Trophoblast cell (in vitro differentiated cells and primary cell): ENCODE data around the gene RAB36.

Experiments used
- DNase-seq, 2 donors: peaks; one replicate each; pipeline ENCODE4 v3.0.0-alpha.2; 2016
- H2AFZ ChIP-seq: 2 replicates; pipeline ENCODE4 v1.6.1; 2013; ENCODE audit warnings: low read length, moderate library complexity, mild to moderate bottlenecking; ENCODE audit not compliant: insufficient read depth, poor library complexity
- H2AK5ac ChIP-seq: 2 replicates; pipeline ENCODE4 v1.6.1; 2013; ENCODE audit warnings: mild to moderate bottlenecking, low read length
- H2BK120ac ChIP-seq: 2 replicates; pipeline ENCODE4 v1.6.1; 2013; ENCODE audit warnings: low read length, mild to moderate bottlenecking, moderate library complexity; ENCODE audit not compliant: insufficient read depth, poor library complexity
- H2BK12ac ChIP-seq: 2 replicates; pipeline ENCODE4 v1.6.1; 2013; ENCODE audit warnings: mild to moderate bottlenecking, low read length, moderate library complexity
- H2BK5ac ChIP-seq: 2 replicates; pipeline ENCODE4 v1.6.1; 2013; ENCODE audit warnings: low read length, low read depth, moderate library complexity, mild to moderate bottlenecking; ENCODE audit not compliant: poor library complexity
- H3K14ac ChIP-seq: 2 replicates; pipeline ENCODE4 v1.6.1; 2013; ENCODE audit warnings: mild to moderate bottlenecking, low read length
- H3K18ac ChIP-seq: 2 replicates; pipeline ENCODE4 v1.6.1; 2013; ENCODE audit warnings: mild to moderate bottlenecking, low read length
- H3K23ac ChIP-seq: 2 replicates; pipeline ENCODE4 v1.6.1; 2013; ENCODE audit warnings: low read length
- H3K27ac ChIP-seq: 2 replicates; pipeline ENCODE4 v1.5.1; 2013; ENCODE audit warnings: low read depth, mild to moderate bottlenecking, inconsistent platforms, low read length, moderate library complexity
- H3K27me3 ChIP-seq: 2 replicates; pipeline ENCODE4 v1.6.1; 2013; ENCODE audit warnings: inconsistent platforms, mild to moderate bottlenecking, low read length, moderate library complexity; ENCODE audit not compliant: insufficient read depth
- H3K36me3 ChIP-seq, 2 experiments: 1 replicate in 1 of 2; 2 replicates in 1 of 2; pipeline ENCODE4 v1.6.1; 2013; ENCODE audit warnings: low read length in 2 of 2, mild to moderate bottlenecking in 2 of 2, moderate library complexity in 1 of 2; ENCODE audit not compliant: insufficient read depth in 2 of 2, control insufficient read depth in 1 of 2
- H3K4ac ChIP-seq: 2 replicates; pipeline ENCODE4 v1.6.1; 2013; ENCODE audit warnings: low read depth, mild to moderate bottlenecking, low read length, moderate library complexity
- H3K4me1 ChIP-seq, 2 experiments: 1 replicate in 1 of 2; 2 replicates in 1 of 2; pipeline ENCODE4 v1.6.1; 2013; ENCODE audit warnings: low read length in 2 of 2, mild to moderate bottlenecking in 2 of 2, moderate library complexity in 1 of 2; ENCODE audit not compliant: insufficient read depth in 2 of 2, control insufficient read depth in 1 of 2
- H3K4me2 ChIP-seq: 2 replicates; pipeline ENCODE4 v1.6.1; 2013; ENCODE audit warnings: inconsistent platforms, mild to moderate bottlenecking, low read length, moderate library complexity
- H3K4me3 ChIP-seq: 2 replicates; pipeline ENCODE4 v1.5.1; 2013; ENCODE audit warnings: mild to moderate bottlenecking, low read depth, low read length, inconsistent platforms
- H3K79me1 ChIP-seq: one replicate; pipeline ENCODE4 v1.6.1; 2013; ENCODE audit warnings: low read length
- H3K79me2 ChIP-seq: 2 replicates; pipeline ENCODE4 v1.6.1; 2013; ENCODE audit warnings: low read length, mild to moderate bottlenecking; ENCODE audit not compliant: control insufficient read depth, insufficient read depth, poor library complexity
- H3K9ac ChIP-seq: 2 replicates; pipeline ENCODE4 v1.6.1; 2013; ENCODE audit warnings: mild to moderate bottlenecking, low read length
- H3K9me3 ChIP-seq: 2 replicates; pipeline ENCODE4 v1.6.1; 2013; ENCODE audit warnings: low read depth, mild to moderate bottlenecking, control low read depth, inconsistent platforms, low read length; ENCODE audit not compliant: insufficient read depth
- H4K12ac ChIP-seq: 2 replicates; pipeline ENCODE4 v1.6.1; 2013; ENCODE audit warnings: low read depth, mild to moderate bottlenecking, low read length, moderate library complexity
- H4K8ac ChIP-seq: 2 replicates; pipeline ENCODE4 v1.6.1; 2013; ENCODE audit warnings: low read depth, mild to moderate bottlenecking, low read length, moderate library complexity
- H4K91ac ChIP-seq: one replicate; pipeline ENCODE4 v1.6.1; 2013; ENCODE audit warnings: low read depth, mild to moderate bottlenecking, low read length, moderate library complexity
- WGBS: extraction: QIAGEN DNeasy Blood & Tissue Kit; methylation state at CpG from one replicate; pipeline ENCODE4 v1.1.7; 2013; ENCODE audit warnings: missing lambda C conversion rate; ENCODE audit not compliant: insufficient read length, insufficient coverage; ENCODE audit errors: extremely low coverage; 5-methylcytosine and 5-hydroxymethylcytosine counted together

The RAB36 gene

GRCh38 chr22:23122216-23122957, 22.9 kb upstream of the RAB36 start:
- Histone ChIP-seq H2AFZ (no peak overlapping the region), H4K12ac (no peak overlapping the region), H3K9me3 (peaks cover under 1% of the 10 kb centered on the region), H2BK120ac (no peak overlapping the region), H3K79me1 (no peaks in the 10 kb centered on the region), H3K4me2 (no peak overlapping the region), H3K14ac (no peak overlapping the region), H3K4me3 (no peak overlapping the region), H3K4me1 (peaks cover 4 to 11% of the 10 kb centered on the region in 2 experiments), H3K4ac (no peak overlapping the region), H2BK5ac (no peak overlapping the region), H3K9ac (no peak overlapping the region), H3K23ac (no peak overlapping the region), H3K18ac (no peak overlapping the region), H3K36me3 (no peaks in the 10 kb centered on the region), H2BK12ac (no peak overlapping the region), H2AK5ac (no peak overlapping the region), H3K79me2 (no peaks in the 10 kb centered on the region), H4K8ac (no peak overlapping the region), H3K27me3 (no peaks in the 10 kb centered on the region), H4K91ac (no peak overlapping the region), H3K27ac (no peak overlapping the region)
- DNase-seq, result no peak
- no CpG with 5 or more reads among the region's 13 CpGs for WGBS

- no peak overlapping the region for H2BK120ac ChIP-seq
- H3K4me2 ChIP-seq, result no peak overlapping the region
- no peak for DNase-seq
- WGBS, result no CpG with 5 or more reads among the region's 26 CpGs
- H2BK5ac ChIP-seq, result no peak overlapping the region
- H3K4ac ChIP-seq, result no peak overlapping the region
- no peaks in the 10 kb centered on the region for H3K36me3 ChIP-seq
- H2AFZ ChIP-seq, result no peak overlapping the region
- no peak overlapping the region for H2BK12ac ChIP-seq
- H3K23ac ChIP-seq, result no peak overlapping the region
- no peak overlapping the region for H3K14ac ChIP-seq
- no peak overlapping the region for H3K18ac ChIP-seq
- no peak overlapping the region for H4K12ac ChIP-seq
- H3K4me1 ChIP-seq, result peaks cover 0 to 6% of the 10 kb centered on the region in 2 experiments
- no peaks in the 10 kb centered on the region for H3K27me3 ChIP-seq
- no peak overlapping the region for H4K8ac ChIP-seq
- H3K27ac ChIP-seq, result no peak overlapping the region
- H2AK5ac ChIP-seq, result no peak overlapping the region
- H3K9ac ChIP-seq, result no peak overlapping the region
- no peaks in the 10 kb centered on the region for H3K79me1 ChIP-seq
- H3K9me3 ChIP-seq, result no peaks in the 10 kb centered on the region
- no peak overlapping the region for H4K91ac ChIP-seq
- H3K79me2 ChIP-seq, result no peaks in the 10 kb centered on the region
- H3K4me3 ChIP-seq, result no peak overlapping the region
Observed at GRCh38 chr22:23122992-23123803, 22.1 kb upstream of the RAB36 start.

- H3K4me2 ChIP-seq, result no peak overlapping the region
- H3K27me3 ChIP-seq, result no peaks in the 10 kb centered on the region
- no peak overlapping the region for H4K91ac ChIP-seq
- DNase-seq, result no peak
- no peak overlapping the region for H2BK12ac ChIP-seq
- H3K14ac ChIP-seq, result no peak overlapping the region
- H3K23ac ChIP-seq, result no peak overlapping the region
- no peaks in the 10 kb centered on the region for H3K36me3 ChIP-seq
- H3K27ac ChIP-seq, result no peak overlapping the region
- H3K4me1 ChIP-seq, result peaks cover 0 to under 1% of the 10 kb centered on the region in 2 experiments
- WGBS, result no CpG with 5 or more reads among the region's 9 CpGs
- no peaks in the 10 kb centered on the region for H3K79me1 ChIP-seq
- no peak overlapping the region for H3K9ac ChIP-seq
- H3K9me3 ChIP-seq, result no peaks in the 10 kb centered on the region
- H3K79me2 ChIP-seq, result no peaks in the 10 kb centered on the region
- H4K12ac ChIP-seq, result no peak overlapping the region
- H2BK120ac ChIP-seq, result no peak overlapping the region
- no peak overlapping the region for H2AK5ac ChIP-seq
- H2BK5ac ChIP-seq, result no peak overlapping the region
- no peak overlapping the region for H3K18ac ChIP-seq
- H4K8ac ChIP-seq, result no peak overlapping the region
- no peak overlapping the region for H3K4me3 ChIP-seq
- no peak overlapping the region for H3K4ac ChIP-seq
- no peak overlapping the region for H2AFZ ChIP-seq
Observed at GRCh38 chr22:23123804-23124254, 21.4 kb upstream of the RAB36 start.

- H3K4me3 ChIP-seq, result no peak overlapping the region
- no peak for DNase-seq
- no peaks in the 10 kb centered on the region for H3K36me3 ChIP-seq
Observed at GRCh38 chr22:23124611-23125511, 20.4 kb upstream of the RAB36 start.

More at GRCh38 chr22:23124611-23125511, 20.4 kb upstream of the RAB36 start:
- H3K4me1 ChIP-seq, result no peaks in the 10 kb centered on the region
- no peaks in the 10 kb centered on the region for H3K9me3 ChIP-seq
- H3K14ac ChIP-seq, result no peak overlapping the region
- no peak overlapping the region for H4K8ac ChIP-seq
- H3K27ac ChIP-seq, result no peak overlapping the region
- no peaks in the 10 kb centered on the region for H3K27me3 ChIP-seq
- H3K79me2 ChIP-seq, result no peaks in the 10 kb centered on the region
- no peaks in the 10 kb centered on the region for H3K79me1 ChIP-seq
- H2BK5ac ChIP-seq, result no peak overlapping the region
- H2AFZ ChIP-seq, result no peak overlapping the region
- no peak overlapping the region for H3K4me2 ChIP-seq
- no peak overlapping the region for H3K23ac ChIP-seq
- H4K12ac ChIP-seq, result no peak overlapping the region
- no peak overlapping the region for H2BK120ac ChIP-seq
- no peak overlapping the region for H4K91ac ChIP-seq
- no peak overlapping the region for H3K4ac ChIP-seq
- no peak overlapping the region for H2AK5ac ChIP-seq
- no peak overlapping the region for H3K9ac ChIP-seq
- H2BK12ac ChIP-seq, result no peak overlapping the region
- H3K18ac ChIP-seq, result no peak overlapping the region
- WGBS, result no CpG with 5 or more reads among the region's 19 CpGs
